ENCODE data around the gene SHTN1.

The SHTN1 gene

GRCh38 chr10:116915340-116915739 is 89.6 kb downstream of the SHTN1 start:
- no peak for DNase-seq

GRCh38 chr10:116913695-116914094 is 91.3 kb downstream of the SHTN1 start:
- DNase-seq = no peak

GRCh38 chr10:116912162-116912561 is 92.8 kb downstream of the SHTN1 start:
- DNase-seq = no peak

GRCh38 chr10:116910910-116911309 is 94.1 kb downstream of the SHTN1 start:
- no peak for DNase-seq

DNA sequence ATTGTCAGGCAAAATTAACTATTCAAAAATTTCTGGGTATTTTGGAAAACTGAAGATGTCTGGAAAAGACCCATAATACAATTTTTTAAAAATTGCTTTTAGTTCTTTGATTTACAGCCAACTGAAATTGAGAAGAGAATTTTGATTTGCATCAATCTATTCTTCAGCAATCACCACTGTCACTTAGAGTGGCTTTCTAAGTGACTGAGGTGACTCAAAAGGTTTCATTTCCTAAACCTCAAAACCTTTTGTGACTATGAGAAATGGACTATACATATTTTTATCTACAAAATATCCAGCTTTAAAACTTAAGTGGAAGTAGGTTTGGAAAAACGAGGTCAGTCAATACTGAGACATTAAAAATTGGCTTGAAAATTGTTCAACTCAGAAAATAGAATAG is 95.7 kb downstream of the SHTN1 start:
- no peak for DNase-seq

- no peak for DNase-seq
These were observed 97.6 kb downstream of the SHTN1 start for GRCh38 chr10:116907245-116907987.

GRCh38 chr10:116905845-116906210 is 99.2 kb downstream of the SHTN1 start:
- DNase-seq = no peak

DNA sequence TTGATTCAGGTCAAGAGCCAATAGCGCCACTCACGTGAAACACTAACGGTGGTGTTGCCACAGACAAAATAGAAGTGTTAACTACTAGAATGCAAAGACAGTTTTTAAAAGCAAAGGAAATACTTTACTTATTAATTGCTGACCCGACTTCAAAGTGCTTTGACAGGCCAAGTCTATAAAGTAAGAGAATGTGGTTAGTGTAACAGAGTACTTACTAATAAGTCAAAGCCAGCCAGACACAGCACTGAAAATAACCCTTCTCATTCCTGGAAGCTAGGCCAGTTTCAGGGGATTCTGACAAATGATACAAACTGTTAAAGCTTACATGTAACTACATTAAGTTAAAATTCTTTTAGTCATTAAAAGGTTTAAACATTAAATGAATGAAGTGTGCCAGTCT is 105.4 kb downstream of the SHTN1 start:
- no peak for DNase-seq

DNA sequence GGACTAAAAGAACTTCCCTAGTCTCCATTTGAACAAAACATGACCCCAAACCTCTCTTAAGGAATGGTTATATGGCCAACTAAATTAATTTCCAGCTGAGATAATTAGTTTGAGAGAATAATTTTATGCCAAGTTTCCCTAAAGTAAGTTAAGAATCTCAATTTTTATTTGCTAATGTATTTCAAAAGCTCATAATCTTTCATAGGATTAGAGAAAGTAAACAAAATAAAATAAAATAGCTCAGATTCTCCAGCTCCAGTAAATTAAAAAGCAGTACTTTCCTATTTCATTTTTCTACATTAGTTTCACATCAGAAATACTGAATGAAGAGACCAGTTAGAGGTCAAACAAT is 111.3 kb downstream of the SHTN1 start:
- no peak for DNase-seq

- no peak for DNase-seq
These were observed 111.9 kb downstream of the SHTN1 start for GRCh38 chr10:116892907-116893685.

DNA sequence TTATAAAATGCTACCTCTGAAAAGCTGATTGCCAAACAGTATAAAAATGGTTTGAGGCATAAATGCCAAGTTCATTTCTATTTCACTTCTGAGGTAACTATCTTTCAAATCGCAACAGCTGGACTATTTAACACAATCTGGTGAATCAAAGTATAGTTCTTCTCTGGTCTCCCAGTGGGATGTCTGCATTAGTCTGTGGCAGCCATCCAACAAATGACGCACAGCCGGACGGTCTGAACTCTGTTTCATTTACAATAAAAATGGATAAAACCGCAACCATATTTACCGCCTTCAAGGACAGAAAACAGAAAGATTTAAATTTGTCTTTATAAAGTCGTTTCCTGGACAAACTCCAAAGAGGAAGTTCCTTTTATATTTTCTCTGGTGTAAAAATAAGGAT is 113.8 kb downstream of the SHTN1 start:
- DNase-seq = no peak

DNA sequence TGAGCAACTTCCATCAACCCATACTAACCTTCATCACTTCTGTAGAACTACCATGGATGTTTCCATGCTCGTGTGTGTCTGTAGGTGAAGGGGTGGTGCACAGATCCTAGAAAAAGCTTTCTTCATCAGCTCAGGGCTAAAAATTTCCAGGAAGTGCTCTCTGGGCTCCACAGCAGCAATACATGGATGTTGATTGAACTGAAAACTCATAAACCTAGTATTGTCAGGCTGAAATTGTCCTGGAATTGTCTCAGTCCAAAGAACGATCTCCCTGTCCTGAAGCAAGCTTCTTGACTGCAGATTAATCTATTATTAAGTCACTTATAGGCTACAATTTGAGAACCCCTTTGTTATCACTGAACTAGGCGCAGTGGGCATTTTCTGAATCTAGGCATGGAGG is 115.9 kb downstream of the SHTN1 start:
- DNase-seq = no peak

- DNase-seq = no peak
These were observed 116.5 kb downstream of the SHTN1 start for GRCh38 chr10:116888380-116889055.

DNA sequence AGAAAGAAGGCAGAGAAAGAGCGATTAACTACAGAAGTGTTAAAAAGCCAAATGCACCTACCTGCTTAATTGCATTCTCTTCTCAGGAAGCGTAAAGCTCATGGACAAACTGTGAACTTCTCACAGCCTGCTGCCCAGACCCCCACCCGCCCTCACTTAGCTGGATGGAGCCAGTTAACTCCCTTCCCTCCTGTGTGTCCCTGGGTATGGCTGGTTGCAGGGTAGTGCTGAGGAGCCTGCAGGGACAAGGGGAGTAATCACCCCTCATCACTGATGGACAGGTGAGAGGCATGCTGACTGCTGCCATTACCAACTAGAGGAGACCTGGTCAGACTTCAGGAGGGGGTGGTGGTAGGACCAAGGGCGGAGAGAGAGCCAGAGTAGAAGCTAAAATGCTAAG is 118.2 kb downstream of the SHTN1 start:
- no peak for DNase-seq

DNA sequence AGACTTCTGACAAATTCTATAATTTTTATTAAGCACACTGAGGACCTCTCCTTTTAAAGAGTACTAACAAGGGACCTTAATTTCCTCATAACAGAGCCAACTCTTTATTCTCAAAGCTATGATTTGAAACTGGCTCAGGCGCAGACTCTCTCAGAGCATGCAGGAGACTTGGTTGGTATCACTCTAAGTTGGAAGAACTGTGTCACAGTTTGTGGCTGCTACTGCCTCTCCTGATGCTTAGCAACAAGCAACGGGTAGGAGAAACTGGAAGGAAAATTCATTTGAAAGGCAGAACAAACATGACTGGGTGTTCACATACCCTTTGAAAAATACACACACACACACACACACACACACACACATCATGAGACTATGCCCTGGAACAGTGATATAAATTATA is 122.3 kb downstream of the SHTN1 start:
- no peak for DNase-seq

GRCh38 chr10:116880716-116881482 is 124.1 kb downstream of the SHTN1 start:
- no peak for DNase-seq

GRCh38 chr10:116879817-116880216 is 125.2 kb downstream of the SHTN1 start:
- DNase-seq = no peak

DNA sequence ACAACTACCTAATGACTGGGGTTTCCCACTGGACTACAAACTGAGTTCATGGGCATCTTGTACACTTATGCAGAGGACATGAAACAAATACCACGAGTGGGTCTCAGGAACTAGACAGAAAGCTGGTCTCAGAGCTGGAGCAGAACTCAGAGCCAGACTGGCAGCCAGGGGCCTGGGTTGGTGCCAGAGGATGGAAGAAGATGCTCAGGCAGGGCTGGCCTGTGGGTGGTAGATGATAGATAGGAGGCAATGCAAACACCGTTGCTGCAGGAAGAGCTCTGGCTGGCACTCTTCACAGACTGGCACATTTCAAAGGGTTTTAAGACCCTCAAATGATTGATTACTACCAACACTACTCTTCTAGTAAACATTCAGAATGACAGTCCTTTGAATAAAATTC is 126.9 kb downstream of the SHTN1 start:
- no peak for DNase-seq

GRCh38 chr10:116877391-116877790 is 127.6 kb downstream of the SHTN1 start:
- DNase-seq = no peak

- no peak for DNase-seq
These were observed 129.1 kb downstream of the SHTN1 start for GRCh38 chr10:116875897-116876296.

DNA sequence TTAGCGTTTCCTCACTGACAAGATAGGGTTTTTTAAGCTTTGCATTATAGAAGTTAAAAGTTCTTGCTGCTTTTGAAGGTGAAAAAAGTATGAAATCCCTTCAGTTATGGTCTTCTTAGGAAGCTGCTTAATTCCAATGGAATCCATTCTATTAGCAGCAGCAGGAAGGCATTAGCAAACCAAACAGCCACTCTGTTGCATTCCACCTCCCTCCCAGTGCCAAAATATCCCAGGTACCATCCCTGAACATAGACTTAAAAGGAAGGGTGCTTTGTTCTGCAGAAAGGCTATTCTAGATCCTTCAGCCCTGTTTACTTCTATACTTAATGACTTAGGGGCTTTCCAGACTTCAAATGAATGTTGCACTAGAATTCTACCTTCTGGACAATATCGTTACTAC is 131.9 kb downstream of the SHTN1 start:
- no peak for DNase-seq

DNA sequence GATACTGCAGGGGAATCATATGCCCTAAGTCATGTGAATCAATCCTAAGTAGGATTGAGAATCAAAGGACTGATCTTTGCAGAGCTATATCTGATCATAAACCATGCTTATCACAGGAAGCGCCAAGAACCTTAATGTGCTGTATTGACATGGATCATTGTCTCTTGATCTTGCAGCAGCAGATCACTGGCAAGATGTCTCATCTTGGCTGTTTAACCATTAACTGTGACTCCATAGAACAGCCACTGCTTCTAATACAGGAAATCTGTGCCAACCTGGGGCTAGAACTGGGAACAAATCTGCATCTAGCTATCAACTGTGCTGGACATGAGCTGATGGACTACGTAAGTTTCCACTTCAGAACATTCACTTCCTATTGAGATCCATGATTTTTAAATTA is 134.0 kb downstream of the SHTN1 start:
- no peak for DNase-seq

- no peak for DNase-seq
These were observed 136.3 kb downstream of the SHTN1 start for GRCh38 chr10:116868722-116869121.

Data from activated T-cell treated with anti-CD3 and anti-CD28 coated beads, Interleukin-2, amount 50 U/mL, for 48 hours (primary cell).